Measurements from ENCODE around the gene PROM2.
A peak's percentile ranks its signal among the peaks of the same experiment; 100 is the strongest.

PROM2 gene

DNA sequence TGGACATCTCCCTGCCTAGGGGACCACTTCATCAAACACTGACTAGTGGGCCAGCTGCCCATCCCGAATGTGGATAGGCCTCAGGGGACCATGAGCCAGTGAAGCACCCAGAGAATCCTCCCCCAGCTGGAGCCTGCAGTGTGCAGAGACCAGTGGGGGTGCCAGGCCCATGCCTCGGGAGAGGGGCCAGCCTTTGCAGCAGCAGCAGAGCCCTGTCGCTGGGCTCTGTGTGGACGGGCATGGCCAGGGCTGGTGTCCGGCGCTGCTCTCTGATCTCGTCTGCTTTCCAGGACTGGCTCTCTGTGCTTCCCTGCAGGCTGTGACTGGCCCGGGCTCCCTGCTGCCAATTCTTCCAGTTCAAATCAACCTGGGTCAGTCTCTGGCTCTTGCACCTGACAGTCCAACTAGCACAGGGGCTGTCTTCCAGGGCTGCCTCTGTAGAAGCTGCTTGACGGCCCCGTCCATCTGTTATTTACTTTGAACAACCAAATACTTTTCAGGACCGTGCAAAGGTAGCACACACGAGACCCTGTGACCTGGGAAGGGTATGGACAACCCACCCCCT, 34.3 kb downstream of the PROM2 start:
- no peak for DNase-seq

GRCh38 chr2:95309599-95309998, 35.4 kb downstream of the PROM2 start:
- DNase-seq, result no peak

DNA sequence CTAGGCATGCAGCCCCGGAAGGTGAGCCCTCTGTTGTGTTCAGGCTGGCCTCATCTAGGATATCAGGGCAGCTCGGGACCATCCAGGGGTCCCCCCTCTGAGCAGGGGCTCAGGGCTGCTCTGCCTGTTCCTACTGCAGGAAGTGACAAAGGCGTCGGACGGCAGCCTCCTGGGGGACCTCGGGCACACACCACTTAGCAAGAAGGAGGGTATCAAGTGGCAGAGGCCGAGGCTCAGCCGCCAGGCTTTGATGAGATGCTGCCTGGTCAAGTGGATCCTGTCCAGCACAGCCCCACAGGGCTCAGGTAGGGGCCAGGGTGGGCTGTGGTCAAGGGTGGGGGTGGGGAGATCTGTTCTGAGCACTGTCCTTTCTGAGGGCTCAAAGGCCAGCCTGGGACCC, 36.0 kb downstream of the PROM2 start:
- DNase-seq, result no peak

DNA sequence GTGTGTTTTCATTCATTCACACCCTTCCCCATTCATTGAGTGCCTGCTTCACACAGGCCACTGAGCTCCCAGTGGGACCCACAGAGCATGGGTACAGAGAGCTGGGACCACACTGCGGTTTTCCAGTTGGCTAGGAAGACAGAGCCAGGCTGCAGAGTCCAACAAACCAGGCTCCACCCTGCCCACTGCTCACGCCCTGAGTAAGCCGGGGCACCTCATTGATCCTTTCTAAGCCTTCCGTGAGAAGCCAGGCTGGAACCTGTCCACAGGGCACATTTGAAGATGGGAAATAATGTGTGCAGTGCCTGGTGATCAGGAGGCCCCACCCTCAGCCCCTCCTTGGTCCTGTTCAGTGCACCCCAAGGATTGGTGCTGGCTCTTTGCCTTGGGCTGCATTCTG, 36.4 kb downstream of the PROM2 start:
- no peak for DNase-seq

DNA sequence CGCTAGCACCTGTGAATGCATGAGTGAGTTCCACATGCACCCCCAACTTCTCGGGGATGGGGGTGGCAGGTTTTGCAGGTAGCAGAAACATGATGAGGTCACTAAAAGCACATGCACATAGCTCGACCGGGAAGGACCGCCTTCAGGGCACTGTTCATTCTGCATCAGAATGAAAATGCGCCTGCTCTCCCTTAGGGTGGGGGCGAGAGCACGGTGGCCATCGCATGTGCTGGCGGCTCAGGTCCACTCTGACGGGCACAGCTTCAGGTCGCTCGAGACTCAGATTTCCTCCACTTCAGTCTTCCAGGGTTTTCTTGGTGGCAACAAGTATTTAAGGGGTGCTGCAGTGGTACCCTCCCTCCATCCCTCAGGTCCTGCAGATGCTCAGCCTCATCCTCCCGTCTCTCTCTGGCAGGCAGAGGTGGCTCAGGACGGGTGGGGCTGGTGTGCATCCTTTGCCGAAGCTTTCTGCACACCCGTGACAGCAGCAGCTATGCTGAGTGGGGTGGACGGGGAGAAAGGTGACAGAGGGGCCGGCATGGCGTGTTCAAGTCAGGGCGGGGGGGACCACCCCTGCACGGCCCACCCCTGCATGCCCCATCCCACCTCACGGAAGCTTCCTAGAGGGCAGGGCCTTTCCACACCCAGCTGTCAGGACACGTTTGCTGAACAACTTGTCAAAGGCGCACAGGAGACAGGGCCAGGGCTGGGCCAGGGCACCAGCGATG, 37.7 kb downstream of the PROM2 start:
- no peak for DNase-seq

DNA sequence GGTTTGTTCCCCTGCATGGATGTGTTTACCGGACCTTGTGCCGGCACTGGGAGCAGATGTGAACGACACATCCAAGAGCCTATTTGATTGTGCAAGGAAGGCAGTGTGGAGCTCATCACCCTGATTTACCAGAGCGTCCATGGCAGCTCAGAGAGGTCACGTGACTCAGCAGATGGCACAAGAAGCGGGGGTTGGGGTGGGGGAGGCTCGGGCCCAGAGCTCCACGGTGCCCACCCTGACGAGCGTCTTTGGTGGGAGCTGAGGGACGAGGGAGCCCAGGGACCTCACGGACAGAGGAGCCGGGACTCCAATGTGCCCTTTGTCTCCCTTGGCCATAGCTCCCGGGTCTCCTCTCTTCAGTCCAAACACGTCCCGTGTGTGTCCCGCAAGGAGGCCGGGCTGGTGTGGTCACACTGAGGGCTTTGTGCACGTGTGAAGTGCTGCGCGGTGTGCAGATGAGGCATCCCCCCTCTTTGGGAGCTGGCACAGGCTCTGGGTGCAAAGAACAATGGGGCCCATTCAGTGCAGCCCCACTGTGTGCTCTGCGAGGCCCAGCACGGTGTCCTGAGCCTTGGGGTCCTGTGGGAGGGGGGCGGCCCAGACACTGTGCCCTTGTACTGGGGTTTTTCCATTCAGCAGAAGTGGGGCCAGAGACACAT, 38.4 kb downstream of the PROM2 start:
- DNase-seq, result no peak

DNA sequence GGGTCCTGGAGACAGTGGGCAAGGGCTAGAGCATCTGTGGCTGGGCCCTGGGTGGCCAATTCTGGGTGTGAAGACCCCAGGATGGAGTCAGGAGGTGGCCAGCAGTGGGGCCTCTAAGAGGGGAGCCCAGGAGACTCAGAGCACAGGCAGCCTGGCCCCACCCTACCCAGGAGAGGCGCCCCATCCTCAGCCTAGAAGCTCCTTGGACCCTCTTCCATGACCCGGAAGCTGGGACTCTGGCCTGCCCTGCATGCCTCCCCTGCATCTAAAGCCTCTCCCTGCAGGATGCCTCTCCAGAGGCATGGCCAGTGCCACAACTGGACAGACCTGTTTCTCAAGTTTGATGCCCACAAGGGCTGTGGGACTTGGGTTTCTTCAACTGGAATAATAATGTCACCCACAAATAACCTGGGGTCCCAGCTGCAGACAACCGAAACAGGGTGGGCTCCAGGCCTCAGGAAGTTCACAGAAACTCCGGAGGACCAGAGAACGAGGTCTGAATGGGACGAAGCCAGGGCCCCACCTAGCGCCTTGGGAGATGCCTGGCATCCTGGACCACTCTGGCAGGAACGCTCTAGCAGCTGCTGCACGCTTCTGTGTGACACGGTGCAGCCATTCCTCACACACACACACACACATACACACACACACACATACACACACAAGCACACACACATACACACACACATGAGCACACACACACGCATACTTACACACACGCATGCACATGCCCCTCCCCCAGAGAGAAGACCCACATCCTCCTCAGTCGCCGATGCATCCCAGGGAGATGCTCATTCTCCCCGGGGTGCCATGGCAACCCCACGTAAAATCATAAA, 39.3 kb downstream of the PROM2 start:
- DNase-seq, result no peak

DNA sequence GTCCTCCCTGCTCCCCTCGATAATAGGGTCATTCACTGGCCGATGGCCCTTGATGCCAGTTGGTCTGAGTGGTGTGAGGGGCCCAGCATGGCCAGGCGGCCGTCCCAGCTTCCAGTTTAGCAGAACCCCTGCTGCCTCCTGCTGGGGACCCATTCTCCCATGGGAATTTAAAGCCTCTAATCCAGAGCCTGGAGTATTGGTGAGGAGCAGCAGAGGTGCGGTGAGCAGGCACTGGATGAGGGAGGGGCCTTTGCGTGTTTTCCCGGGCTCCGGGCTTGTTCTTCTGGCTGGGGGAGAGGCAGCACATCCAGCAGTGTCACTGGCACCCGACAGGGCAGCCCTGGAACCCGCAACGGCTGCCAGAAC, 40.3 kb downstream of the PROM2 start:
- no peak for DNase-seq

DNA sequence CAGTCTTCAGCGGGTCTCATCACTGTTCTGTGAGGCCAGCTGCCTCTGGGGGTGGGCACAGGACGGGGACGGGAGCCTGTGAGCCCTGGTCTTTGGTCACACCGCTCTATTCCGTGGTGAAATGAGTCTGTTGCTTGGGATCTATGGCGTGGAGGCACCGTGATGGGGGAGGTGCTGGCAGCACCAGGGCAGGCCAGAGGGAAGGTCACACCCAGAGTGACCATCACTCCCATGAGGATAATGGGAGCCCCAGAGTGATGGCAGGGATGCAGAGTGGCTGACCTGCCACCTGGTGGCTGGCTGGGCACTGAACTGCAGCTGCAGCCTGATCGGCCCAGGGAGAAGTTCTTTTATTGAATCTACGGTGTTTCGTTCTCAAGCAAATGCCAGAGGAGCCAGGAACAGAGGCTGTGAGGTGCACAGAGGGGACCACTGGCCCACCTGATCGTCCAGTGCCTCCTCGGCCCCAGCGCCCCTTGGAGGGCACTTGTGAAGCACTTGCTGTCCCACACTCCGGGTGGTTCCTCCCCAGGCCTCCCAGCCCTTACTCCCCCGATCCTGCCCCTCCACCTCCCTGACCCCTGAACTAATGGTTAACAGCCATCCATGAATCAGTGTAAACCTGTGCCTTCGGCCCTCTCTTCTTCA, 40.8 kb downstream of the PROM2 start:
- DNase-seq, result peak; percentile 1 to 4

DNA sequence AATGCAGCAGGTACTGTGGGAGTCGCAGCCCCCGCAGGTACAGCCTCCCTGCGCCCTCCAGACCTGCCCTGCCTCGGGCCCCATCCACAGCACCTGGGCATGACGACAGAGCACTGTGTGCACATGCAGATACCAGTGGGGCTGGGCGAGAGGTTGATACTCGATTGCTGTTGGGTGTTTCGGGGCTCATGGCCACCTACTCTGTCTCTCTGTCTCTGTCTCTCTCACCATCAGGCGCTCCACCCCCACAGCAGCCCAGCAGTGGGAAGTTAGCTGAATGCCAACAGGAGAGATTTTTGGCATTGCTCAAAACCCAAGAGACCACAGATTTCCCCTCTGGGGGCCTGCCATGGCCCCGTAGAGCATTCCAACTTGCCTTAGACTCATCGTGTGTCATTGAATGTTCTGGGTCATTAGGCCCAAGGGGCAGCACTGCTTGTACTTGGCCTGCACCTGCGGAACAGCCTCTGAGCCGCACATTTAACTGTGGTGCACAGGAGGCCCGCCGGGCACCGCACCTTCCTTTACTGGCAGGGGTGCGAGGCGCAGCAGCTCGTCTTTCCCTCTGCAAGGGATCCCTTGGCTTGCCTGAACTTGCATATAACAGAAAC, 41.7 kb downstream of the PROM2 start:
- DNase-seq, result no peak

GRCh38 chr2:95316466-95317122, 42.3 kb downstream of the PROM2 start:
- no peak for DNase-seq

DNA sequence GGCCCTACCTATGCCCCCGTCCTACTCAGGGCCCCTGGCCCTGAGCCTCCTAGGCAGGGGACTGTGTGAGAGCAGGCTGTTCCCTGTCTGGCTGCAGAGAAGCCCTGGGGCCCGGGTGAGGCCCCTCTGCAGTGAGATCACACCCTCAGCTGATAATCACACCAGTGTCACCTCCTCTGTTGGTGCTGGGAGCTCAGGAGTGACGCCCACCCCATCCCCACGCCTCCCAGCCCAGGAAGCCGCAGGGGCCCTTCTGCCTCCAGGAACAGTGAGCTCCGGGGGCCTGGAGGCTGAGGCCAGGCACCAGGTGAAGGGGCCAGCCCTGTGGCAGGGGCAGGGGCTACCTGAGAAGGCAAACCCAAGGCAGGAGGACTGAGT, 42.9 kb downstream of the PROM2 start:
- no peak for DNase-seq

DNA sequence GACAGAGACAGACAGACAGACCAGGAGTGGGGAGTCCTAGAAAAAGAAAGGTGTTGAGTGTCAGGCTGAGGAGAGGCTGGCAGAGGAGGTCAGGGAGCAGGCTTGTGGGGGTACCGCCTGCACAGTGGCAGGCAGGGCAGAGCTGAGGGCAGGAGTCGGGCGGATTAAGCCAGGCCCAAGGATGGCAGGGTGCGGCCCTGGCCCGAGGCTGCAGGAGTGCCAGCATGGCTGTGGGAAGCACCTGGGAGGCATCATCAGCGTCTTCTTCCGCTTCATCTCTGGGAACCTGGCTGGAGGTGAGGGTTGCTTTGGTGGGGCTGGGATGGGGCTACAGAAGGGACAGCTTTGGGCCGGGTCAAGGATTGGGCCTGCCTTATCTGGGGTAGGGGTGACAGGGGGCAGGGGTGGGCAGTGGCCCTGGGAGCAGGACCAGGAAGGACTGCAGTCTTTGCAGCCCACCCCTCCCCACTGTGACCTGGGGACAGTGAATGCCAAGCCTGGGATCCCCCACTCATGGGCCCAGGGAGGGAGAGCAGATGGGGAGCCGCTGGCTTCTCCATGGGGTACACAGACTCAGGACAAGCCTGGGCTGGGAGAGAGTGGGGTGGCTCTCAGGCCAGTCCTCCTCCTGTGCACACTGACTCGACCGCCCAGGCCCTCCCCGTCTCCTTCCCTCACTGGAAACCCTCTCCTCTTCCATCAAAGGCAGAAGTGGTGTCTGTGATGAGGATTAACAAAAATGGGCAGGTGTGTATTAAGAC, 43.6 kb downstream of the PROM2 start:
- no peak for DNase-seq

DNA sequence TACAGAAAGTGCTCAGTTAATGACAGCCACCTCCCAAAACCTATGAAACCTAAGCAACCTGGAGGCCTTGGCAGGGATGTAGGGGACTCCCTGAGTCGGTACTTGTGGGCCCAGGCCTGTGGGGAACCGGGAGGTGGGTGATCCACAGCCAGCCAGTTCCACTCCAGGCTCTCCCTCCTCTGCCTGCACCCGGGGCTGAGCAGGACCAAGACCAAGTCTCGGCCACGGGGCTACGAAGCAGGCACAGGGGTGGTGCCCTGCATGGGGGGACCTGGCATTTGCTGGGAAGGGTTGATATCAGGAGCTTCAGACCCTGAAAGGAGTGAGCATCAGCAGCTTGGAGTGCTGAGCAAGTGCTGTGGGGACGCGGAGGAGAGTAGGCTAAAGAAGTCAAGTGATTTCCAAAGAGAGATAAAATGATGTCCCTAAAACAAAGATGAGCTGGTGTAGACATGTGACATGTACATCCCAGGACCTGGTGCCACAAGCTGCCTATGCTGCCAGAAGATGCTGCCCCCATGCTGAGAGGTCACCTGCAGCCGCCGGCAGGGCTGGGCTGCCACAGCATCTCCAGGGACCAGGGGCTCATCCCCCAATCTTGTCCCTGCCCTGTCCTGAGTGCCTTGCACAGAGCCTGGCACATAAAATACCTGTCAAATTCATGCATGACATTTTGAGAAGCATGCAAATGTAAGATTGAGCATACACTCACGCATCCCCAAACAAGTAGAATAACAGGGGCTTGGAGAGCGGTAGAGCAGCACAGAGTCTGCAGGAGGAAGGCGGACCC, 44.4 kb downstream of the PROM2 start:
- DNase-seq, result no peak

DNA sequence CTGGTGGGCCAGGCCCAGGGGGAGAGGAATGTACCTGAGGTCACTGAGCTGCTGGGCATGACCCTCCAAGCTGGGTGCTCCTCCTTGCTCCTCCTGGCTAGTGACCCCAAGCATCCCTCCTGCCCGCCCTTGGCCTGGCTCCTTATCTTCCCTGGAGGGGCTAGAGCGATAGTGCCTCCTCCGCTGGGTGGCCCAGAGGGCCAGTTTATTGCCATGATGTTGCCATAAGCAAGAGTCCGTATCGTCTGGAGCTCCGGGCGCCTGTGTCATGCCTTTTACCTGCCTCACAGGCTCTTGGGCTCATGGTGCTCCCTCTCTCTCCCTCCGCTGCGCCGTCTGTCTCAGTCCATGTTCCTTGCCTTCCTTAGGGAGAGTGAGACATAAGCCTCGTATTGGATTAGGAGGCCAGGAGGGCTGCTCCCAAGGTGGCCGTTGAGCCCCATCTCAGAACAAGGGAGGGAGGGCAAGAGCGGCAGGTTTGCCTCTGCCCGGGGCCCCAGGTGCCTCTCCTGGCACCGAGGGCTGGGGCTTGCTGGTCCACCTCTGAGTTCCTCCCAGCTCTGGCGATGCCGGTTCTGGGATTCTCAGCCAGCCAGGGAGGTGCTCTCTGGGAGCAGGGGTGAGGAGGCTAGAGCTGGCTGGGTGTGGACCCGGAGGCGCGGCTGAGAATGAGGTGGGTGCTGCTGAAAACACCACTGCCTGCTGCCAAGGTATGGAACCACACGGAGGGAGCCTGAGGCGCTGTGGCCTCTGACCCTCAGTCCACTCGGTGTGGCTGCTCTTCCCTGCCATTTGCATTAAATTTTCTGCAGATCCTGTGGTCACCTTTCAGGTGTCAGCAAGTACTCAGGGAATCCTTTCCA, 45.5 kb downstream of the PROM2 start:
- no peak for DNase-seq

GRCh38 chr2:95320344-95320712, 46.1 kb downstream of the PROM2 start:
- DNase-seq, result no peak

GRCh38 chr2:95320986-95321767, 46.9 kb downstream of the PROM2 start:
- no peak for DNase-seq

GRCh38 chr2:95323347-95324155, 49.3 kb downstream of the PROM2 start:
- DNase-seq, result no peak
